A549 (cell line): ENCODE data around the gene NPAS1. TPM values are rescaled to one million over a fixed set of nuclear protein-coding genes. Genes with fewer than 3 reads are reported as not detected.

Source experiments
- ATAC-seq, 2 experiments: fragments of 200-7000 bp in 1 of 2; fragments of >200 bp in 1 of 2; cut with Nextera tagmentation in 1 of 2; cut with Tn5 transposase in 1 of 2; 3 replicates each; pipeline versions ENCODE4 v1.8.0 to v1.9.1; 2018 to 2020; ENCODE audit warnings: mild to moderate bottlenecking in 1 of 2, moderate library complexity in 1 of 2
- CTCF ChIA-PET: fragments of 300-600 bp; sonication (Branson Sonifier 250); formaldehyde crosslinking; extraction: SDS; loops from one replicate; lab custom pipeline; 2021; ENCODE audit warnings: antibody characterized with exemption, inconsistent platforms; lab: Yijun Ruan, JAX
- POLR2A ChIA-PET: fragments of 350-600 bp; formaldehyde crosslinking; extraction: SDS; loops from one replicate; lab custom pipeline; 2021; ENCODE audit warnings: antibody characterized with exemption, inconsistent platforms; lab: Yijun Ruan, JAX
- DNase-seq, 2 experiments: peaks; one replicate each; pipeline versions ENCODE4 v3.0.0 to v3.0.0-alpha.2; 2011 to 2016; ENCODE audit warnings: low read depth in 1 of 2, low spot score in 1 of 2
- FAIRE-seq: peaks from 2 replicates; lab custom pipeline; 2011; peaks lifted over from hg19 to GRCh38; lab: Jason Lieb, UNC
- H3K27ac ChIP-seq, 2 experiments: fragments of >200 bp; sonication (Bioruptor Twin); formaldehyde crosslinking; 3 replicates each; pipeline ENCODE4 v1.5.1; 2016 to 2017
- H3K4me1 ChIP-seq: fragments of >200 bp; sonication (Bioruptor Twin); formaldehyde crosslinking; 3 replicates; pipeline ENCODE4 v1.6.1; 2016
- H3K4me2 ChIP-seq: fragments of >200 bp; sonication (Bioruptor Twin); formaldehyde crosslinking; 3 replicates; pipeline ENCODE4 v1.6.1; 2016
- H3K4me3 ChIP-seq: fragments of >200 bp; sonication (Bioruptor Twin); formaldehyde crosslinking; 3 replicates; pipeline ENCODE4 v1.5.1; 2016
- H3K9me3 ChIP-seq: fragments of >200 bp; sonication (Bioruptor Twin); formaldehyde crosslinking; 3 replicates; pipeline ENCODE4 v1.6.1; 2016
- CBX8 ChIP-seq: fragments of 200-600 bp; sonication (generic); IDR thresholded peaks from 2 replicates; pipeline ENCODE4 v1.6.1; 2016
- CHD2 ChIP-seq: fragments of 150-350 bp; IDR thresholded peaks from 2 replicates; pipeline ENCODE4 v1.6.1; 2014; ENCODE audit warnings: low read length; ENCODE audit not compliant: partially characterized antibody
- CHD4 ChIP-seq: fragments of 200-600 bp; sonication (generic); IDR thresholded peaks from 2 replicates; pipeline ENCODE4 v1.6.1; 2016; ENCODE audit warnings: antibody characterized with exemption, mild to moderate bottlenecking, borderline replicate concordance
- EHMT2 ChIP-seq: fragments of 200-600 bp; sonication (generic); IDR thresholded peaks from 2 replicates; pipeline ENCODE4 v1.6.1; 2016; ENCODE audit warnings: antibody characterized with exemption, low read depth, mild to moderate bottlenecking, moderate library complexity
- ESRRA ChIP-seq: fragments of 150-350 bp; IDR thresholded peaks from 2 replicates; pipeline ENCODE4 v1.6.1; 2014; ENCODE audit warnings: mild to moderate bottlenecking, low read length, borderline replicate concordance
- FOSB ChIP-seq: fragments of 250-450 bp; sonication (Bioruptor Pico); IDR thresholded peaks from 2 replicates; pipeline ENCODE4 v1.5.0; 2020; ENCODE audit warnings: mild to moderate bottlenecking, moderate library complexity
- FOSL2 ChIP-seq, 2 experiments: fragments of 450-650 bp in 1 of 2; fragments of >200 bp in 1 of 2; sonication (Bioruptor Twin) in 1 of 2; formaldehyde crosslinking; IDR thresholded peaks; 2 replicates each; pipeline versions ENCODE4 v1.5.0 to v1.6.1; 2016 to 2020; ENCODE audit warnings: mild to moderate bottlenecking in 1 of 2, moderate library complexity in 1 of 2
- HDAC2 ChIP-seq: fragments of 200-600 bp; sonication (generic); IDR thresholded peaks from 2 replicates; pipeline ENCODE4 v1.6.1; 2016
- HOXB13 ChIP-seq: fragments of 250-450 bp; sonication (Bioruptor Pico); IDR thresholded peaks from 2 replicates; pipeline ENCODE4 v1.5.0; 2020; ENCODE audit warnings: low read depth, mild to moderate bottlenecking, moderate library complexity
- JUNB ChIP-seq: fragments of >200 bp; sonication (Bioruptor Twin); formaldehyde crosslinking; IDR thresholded peaks from 2 replicates; pipeline ENCODE4 v1.6.1; 2016
- RFX5 ChIP-seq: fragments of 450-650 bp; IDR thresholded peaks from 2 replicates; pipeline ENCODE4 v1.7.1; 2014; ENCODE audit warnings: antibody characterized with exemption, mild to moderate bottlenecking, moderate library complexity
- SREBF2 ChIP-seq: fragments of 450-650 bp; IDR thresholded peaks from 2 replicates; pipeline ENCODE4 v1.6.1; 2014; ENCODE audit warnings: mild to moderate bottlenecking, moderate library complexity
- TP53 ChIP-seq: fragments of 250-450 bp; sonication (Bioruptor Pico); IDR thresholded peaks from 2 replicates; pipeline ENCODE4 v1.5.0; 2021; ENCODE audit warnings: mild to moderate bottlenecking, moderate library complexity
- ZFP36 ChIP-seq: fragments of 450-650 bp; IDR thresholded peaks from 2 replicates; pipeline ENCODE4 v1.6.1; 2014; ENCODE audit warnings: borderline replicate concordance; ENCODE audit not compliant: partially characterized antibody
- ZSCAN20 ChIP-seq: fragments of 250-450 bp; sonication (Bioruptor Pico); IDR thresholded peaks from 2 replicates; pipeline ENCODE4 v1.8.0; 2022; ENCODE audit warnings: mild to moderate bottlenecking, moderate library complexity
- WGBS: methylation state at CpG from one replicate; pipeline ENCODE4 v1.1.6; 2017; ENCODE audit errors: missing lambda C conversion rate; 5-methylcytosine and 5-hydroxymethylcytosine counted together
- polyA plus RNA-seq, 4 experiments: library from polyadenylated mRNA; depleted of rRNA in 3 of 4; stranded (reverse); fragments of >200 nt; fragmentation: RNase III in 1 of 4; extraction: RNeasy Plus Mini Kit Qiagen cat#74134 plus additional on column Dnase treatment in 1 of 4; gene quantifications; 2 replicates in 3 of 4; 3 replicates in 1 of 4; pipeline ENCODE4 v1.2.3, GENCODE V29; 2011 to 2017
- TF ChIP-seq, protein P1 (sequence below): fragments of 250-450 bp; sonication (Bioruptor Pico); IDR thresholded peaks from 2 replicates; pipeline ENCODE4 v1.5.0; 2020; ENCODE audit warnings: low read depth, mild to moderate bottlenecking, moderate library complexity
- TF ChIP-seq, protein P2 (sequence below): fragments of >200 bp; sonication (Bioruptor Twin); formaldehyde crosslinking; IDR thresholded peaks from 2 replicates; pipeline ENCODE4 v1.6.1; 2016
- TF ChIP-seq, protein P3 (sequence below): IDR thresholded peaks from 2 replicates; pipeline ENCODE4 v1.6.1; 2012
- TF ChIP-seq, protein P4 (sequence below): fragments of 450-650 bp; IDR thresholded peaks from 2 replicates; pipeline ENCODE4 v1.6.1; 2014; ENCODE audit warnings: antibody characterized with exemption
- TF ChIP-seq, protein P5 (sequence below): fragments of 250-450 bp; sonication (Bioruptor Pico); IDR thresholded peaks from 2 replicates; pipeline ENCODE4 v1.5.0; 2021; ENCODE audit warnings: mild to moderate bottlenecking, moderate library complexity, borderline replicate concordance

Gene NPAS1
- polyA plus RNA-seq, 2 of the 4 experiments (the other 2 are of a cell fraction): 1.5 to 2.3 TPM

DNA sequence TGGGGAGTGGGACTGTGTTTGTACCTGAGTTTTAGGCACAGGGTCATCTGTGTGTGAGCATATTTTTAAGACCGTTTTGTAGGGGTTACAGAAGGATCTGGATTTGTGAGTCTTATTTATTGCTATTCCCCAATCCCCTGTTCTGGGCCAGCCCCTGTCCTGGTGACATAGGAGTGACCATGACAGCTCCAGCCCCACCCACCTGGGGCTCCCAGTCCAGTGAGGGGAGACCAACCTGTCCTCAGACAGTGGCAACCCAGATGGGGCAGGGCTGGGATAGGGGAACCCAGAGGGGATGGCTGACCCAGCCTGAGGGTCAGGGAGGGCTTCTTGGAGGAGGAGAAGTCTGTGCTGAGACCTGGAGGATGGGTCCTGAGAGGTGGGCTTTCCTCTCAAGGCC is 18.1 kb downstream of the NPAS1 start:
- Histone ChIP-seq H3K27ac (no peak overlapping the region), H3K4me3 (no peak overlapping the region), H3K9me3 (no peaks in the 10 kb centered on the region), H3K4me1 (peaks cover 17% of the 10 kb centered on the region), H3K4me2 (no peak overlapping the region)
- FAIRE-seq (no peak), DNase-seq (no peak), ATAC-seq (no peak)
- ChIA-PET POLR2A (interaction anchor here (0.6 kb wide), 1 partner anchor 82 kb away, joined by 3 read pairs; no protein-coding TSS in a partner anchor), CTCF (interaction anchor here (0.7 to 11.2 kb wide), 11 partner anchors 25 to 268 kb away, joined by 3 to 127 read pairs (median 6); no protein-coding TSS in a partner anchor)
- TF ChIP-seq HDAC2: no peak
- TF ChIP-seq FOSL2 (IDR thresholded peaks at IDR 0.05): no peak
- TF ChIP-seq FOSL2 (CRISPR knock-in tag; IDR thresholded peaks at IDR 0.05): no peak
- TF ChIP-seq CHD4: no peak
- TF ChIP-seq, protein P1, sequence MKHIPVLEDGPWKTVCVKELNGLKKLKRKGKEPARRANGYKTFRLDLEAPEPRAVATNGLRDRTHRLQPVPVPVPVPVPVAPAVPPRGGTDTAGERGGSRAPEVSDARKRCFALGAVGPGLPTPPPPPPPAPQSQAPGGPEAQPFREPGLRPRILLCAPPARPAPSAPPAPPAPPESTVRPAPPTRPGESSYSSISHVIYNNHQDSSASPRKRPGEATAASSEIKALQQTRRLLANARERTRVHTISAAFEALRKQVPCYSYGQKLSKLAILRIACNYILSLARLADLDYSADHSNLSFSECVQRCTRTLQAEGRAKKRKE (CRISPR knock-in tag): no peak
- TF ChIP-seq JUNB: no peak
- TF ChIP-seq SREBF2: no peak
- WGBS: 68% methylated on average over 1 of the region's 1 CpG

DNA sequence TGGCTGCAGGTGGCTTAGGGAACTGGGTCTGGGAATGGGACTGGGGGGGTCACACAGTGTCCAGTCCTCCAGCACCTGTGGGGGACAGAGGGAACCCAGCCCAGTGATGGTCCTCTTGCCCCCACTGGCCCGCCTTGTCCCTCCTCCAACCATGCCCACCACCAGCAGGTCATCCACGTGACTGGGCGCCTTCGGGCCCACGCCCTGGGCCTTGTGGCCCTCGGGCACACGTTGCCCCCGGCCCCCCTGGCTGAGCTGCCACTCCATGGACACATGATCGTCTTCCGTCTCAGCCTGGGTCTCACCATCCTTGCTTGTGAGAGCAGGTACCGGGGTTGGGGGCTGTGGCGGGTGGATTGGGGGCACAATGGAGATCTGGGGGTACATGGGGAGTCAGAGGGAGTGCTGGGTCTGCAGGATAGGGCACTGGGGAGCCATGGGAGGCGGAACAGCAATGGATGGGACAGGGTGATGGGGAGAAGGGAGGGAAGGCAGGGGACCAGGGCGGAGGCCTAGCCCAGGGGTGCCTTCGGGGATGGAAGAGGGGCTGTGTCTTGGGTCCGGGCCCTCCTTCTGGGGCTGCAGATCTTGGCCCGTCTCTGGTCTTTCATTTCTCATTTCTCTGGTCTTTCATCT is 19.7 kb downstream of the NPAS1 start:
- H3K4me2 ChIP-seq: no peak overlapping the region
- H3K4me1 ChIP-seq: peaks cover 17% of the 10 kb centered on the region
- no peak overlapping the region for H3K4me3 ChIP-seq
- 88% methylated on average over 17 of the region's 17 CpGs for WGBS
- ChIA-PET CTCF (interaction anchor here (0.6 to 1.2 kb wide), 2 partner anchors 49 to 289 kb away, joined by 3 read pairs; no protein-coding TSS in a partner anchor), POLR2A (interaction anchor here (1.3 kb wide), 1 partner anchor 74 kb away, joined by 4 read pairs; the partner anchor contains the start of gene ZC3H4)
- no peak for DNase-seq
- H3K9me3 ChIP-seq: no peaks in the 10 kb centered on the region
- TF ChIP-seq CBX8 (no peak), CHD2 (no peak)
- no peak for ATAC-seq
- no peak for FAIRE-seq
- H3K27ac ChIP-seq: no peak overlapping the region

DNA sequence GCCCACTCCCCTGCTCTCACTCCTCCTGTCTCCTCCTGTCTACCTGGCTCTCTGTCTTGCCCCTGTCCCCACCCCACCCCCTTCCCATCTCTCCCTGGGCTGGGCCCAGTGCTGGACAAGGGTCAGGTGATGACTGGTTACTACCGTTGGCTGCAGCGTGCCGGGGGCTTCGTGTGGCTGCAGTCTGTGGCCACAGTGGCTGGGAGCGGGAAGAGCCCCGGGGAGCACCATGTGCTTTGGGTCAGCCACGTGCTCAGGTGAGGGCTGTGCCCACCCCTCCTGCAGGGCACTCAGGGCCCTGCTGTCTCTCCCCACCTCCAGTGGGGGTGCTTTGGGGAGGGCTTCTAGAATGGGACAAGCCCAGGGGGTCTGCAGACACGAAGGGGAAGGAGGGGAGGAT is 21.2 kb downstream of the NPAS1 start:
- ChIA-PET CTCF (no interaction called here), POLR2A (no interaction called here)
- TF ChIP-seq RFX5 (no peak), FOSL2 (IDR thresholded peaks at IDR 0.05) (no peak), FOSL2 (CRISPR knock-in tag; IDR thresholded peaks at IDR 0.05) (no peak), TP53 (CRISPR knock-in tag) (no peak), ZFP36 (no peak), ZSCAN20 (no peak), FOSB (no peak), SREBF2 (no peak), EHMT2 (no peak), CHD2 (no peak), ESRRA (no peak), HOXB13 (CRISPR knock-in tag) (no peak), HDAC2 (no peak)
- TF ChIP-seq, protein P2, sequence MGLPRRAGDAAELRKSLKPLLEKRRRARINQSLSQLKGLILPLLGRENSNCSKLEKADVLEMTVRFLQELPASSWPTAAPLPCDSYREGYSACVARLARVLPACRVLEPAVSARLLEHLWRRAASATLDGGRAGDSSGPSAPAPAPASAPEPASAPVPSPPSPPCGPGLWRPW: no peak
- TF ChIP-seq, protein P3, sequence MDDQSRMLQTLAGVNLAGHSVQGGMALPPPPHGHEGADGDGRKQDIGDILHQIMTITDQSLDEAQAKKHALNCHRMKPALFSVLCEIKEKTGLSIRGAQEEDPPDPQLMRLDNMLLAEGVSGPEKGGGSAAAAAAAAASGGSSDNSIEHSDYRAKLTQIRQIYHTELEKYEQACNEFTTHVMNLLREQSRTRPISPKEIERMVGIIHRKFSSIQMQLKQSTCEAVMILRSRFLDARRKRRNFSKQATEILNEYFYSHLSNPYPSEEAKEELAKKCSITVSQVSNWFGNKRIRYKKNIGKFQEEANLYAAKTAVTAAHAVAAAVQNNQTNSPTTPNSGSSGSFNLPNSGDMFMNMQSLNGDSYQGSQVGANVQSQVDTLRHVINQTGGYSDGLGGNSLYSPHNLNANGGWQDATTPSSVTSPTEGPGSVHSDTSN: no peak
- TF ChIP-seq, protein P4, sequence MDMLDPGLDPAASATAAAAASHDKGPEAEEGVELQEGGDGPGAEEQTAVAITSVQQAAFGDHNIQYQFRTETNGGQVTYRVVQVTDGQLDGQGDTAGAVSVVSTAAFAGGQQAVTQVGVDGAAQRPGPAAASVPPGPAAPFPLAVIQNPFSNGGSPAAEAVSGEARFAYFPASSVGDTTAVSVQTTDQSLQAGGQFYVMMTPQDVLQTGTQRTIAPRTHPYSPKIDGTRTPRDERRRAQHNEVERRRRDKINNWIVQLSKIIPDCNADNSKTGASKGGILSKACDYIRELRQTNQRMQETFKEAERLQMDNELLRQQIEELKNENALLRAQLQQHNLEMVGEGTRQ: no peak
- TF ChIP-seq, protein P5, sequence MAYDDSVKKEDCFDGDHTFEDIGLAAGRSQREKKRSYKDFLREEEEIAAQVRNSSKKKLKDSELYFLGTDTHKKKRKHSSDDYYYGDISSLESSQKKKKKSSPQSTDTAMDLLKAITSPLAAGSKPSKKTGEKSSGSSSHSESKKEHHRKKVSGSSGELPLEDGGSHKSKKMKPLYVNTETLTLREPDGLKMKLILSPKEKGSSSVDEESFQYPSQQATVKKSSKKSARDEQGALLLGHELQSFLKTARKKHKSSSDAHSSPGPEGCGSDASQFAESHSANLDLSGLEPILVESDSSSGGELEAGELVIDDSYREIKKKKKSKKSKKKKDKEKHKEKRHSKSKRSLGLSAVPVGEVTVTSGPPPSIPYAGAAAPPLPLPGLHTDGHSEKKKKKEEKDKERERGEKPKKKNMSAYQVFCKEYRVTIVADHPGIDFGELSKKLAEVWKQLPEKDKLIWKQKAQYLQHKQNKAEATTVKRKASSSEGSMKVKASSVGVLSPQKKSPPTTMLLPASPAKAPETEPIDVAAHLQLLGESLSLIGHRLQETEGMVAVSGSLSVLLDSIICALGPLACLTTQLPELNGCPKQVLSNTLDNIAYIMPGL (CRISPR knock-in tag): no peak
- 89% methylated on average over 7 of the region's 8 CpGs for WGBS
- FAIRE-seq: no peak
- Histone ChIP-seq H3K4me2 (no peak overlapping the region), H3K27ac (no peak overlapping the region), H3K4me3 (no peak overlapping the region), H3K9me3 (no peaks in the 10 kb centered on the region), H3K4me1 (peaks cover 10% of the 10 kb centered on the region; the same call in 2 of the 3 replicates)
- ATAC-seq: no peak
- no peak for DNase-seq
